Fibroblast of gingiva (primary cell): ENCODE measurements around the gene MAP4.

Experiments
- DNase-seq: peaks from one replicate; pipeline ENCODE4 v3.0.0-alpha.2; 2011; ENCODE audit warnings: low read depth

Gene MAP4

DNA sequence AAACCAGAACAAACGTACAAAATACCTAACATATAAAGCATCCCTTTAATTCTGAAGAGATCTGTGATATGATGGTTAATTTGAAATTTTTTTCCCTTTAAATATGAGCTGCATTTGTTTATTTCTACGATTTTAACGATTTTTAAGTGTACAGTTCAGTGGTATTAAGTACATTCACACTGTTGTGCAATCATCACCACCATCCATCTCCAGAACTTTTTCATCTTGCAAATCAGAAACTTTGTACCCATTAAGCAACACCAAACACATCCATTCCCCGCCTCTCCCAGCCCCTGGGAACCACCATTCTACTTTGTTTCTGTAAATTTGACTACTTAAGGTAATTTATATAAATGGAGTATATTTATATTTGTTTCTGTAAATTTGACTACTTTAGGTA lies 51.5 kb downstream of the MAP4 start:
- no peak for DNase-seq

DNA sequence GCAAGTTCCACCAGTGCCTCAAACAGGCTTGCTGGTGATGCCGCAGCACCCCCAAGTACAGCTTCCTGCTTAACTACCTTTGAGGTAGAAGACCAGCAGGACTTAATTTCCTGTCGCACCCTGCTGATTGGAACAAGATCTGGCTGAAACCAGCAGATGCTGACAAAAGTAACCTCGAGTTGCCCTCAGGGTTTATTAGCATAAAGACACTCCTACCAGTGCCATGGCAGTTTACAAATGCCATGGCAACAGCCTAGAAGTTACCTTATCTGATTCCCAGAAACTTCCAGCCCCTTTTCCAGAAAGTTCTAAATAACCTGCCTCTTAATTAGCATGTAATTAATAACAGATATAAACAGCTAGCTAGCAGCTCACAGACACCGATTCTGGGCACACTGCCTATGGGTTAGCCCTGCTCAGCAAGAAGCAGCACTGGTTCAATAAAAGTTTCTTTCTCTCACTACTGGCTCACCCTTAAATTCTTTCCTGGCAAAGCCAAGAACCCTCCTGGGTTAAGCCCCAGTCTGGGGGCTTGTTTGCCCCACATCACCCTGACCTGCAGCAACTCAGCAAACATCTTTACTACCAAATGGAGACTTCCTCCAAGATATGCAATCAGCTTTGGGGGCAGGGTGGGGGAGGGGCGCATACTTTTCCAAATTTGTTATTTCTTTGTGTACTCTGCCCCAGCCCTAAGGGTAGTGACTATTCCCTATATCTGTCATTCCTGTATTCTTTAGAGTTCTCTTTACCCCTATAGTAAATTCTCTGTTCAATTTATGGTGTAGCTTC lies 54.2 kb downstream of the MAP4 start:
- peak; percentile 25 for DNase-seq

DNA sequence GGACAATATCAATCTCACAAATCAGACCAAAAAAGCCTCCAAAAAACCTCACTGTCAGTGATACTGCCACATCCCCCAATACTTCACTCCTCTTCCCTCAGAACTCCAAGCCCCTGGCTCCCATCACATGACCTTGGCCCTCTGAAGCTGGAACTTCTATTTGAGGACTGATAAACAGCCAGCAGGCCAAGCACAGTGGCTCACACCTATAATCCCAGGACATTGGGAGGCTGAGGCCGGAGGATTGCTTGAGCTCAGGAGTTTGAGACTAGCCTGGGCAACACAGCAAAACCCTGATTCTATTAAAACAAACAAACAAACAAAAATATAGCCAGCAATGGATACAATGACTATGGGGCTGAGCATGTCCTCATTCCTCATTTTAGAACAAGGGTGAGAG lies 55.2 kb downstream of the MAP4 start:
- DNase-seq: no peak

DNA sequence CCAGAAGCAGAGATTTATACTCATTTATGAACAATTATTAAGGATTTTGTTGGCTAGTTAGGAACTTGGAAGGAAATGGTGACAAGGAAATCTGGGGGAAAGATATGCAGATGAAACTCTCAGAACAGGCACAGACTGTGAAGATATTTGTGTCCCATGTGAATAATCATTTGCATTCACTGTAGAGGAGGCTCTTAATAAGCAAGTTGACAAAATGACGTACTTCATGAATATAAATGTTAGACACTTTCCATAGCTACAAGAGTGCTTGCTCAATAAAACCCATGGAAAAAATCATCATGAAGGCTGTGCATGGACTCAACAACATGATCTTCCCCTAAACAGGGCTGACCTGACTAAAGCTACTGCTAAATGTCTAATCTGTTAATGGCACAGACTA lies 59.7 kb downstream of the MAP4 start:
- DNase-seq: no peak

DNA sequence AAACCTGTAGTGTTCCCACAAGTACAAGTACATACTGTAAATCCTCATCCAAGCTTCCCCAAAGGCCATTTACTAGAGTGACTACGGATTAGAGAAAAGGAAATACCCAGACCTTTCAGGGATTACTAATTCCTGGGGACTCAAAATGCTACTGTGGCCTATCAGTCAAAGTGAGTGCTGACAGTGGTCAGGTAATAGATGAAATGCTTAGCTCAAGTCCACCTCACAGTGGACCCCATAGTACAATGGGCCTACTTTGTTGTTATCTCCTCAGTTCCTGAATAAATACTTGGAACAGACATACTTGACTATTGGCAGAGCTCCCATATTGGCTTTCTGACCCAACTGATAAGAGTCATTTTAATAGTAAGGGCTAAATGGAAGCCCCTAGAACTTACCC lies 61.6 kb downstream of the MAP4 start:
- no peak for DNase-seq

DNA sequence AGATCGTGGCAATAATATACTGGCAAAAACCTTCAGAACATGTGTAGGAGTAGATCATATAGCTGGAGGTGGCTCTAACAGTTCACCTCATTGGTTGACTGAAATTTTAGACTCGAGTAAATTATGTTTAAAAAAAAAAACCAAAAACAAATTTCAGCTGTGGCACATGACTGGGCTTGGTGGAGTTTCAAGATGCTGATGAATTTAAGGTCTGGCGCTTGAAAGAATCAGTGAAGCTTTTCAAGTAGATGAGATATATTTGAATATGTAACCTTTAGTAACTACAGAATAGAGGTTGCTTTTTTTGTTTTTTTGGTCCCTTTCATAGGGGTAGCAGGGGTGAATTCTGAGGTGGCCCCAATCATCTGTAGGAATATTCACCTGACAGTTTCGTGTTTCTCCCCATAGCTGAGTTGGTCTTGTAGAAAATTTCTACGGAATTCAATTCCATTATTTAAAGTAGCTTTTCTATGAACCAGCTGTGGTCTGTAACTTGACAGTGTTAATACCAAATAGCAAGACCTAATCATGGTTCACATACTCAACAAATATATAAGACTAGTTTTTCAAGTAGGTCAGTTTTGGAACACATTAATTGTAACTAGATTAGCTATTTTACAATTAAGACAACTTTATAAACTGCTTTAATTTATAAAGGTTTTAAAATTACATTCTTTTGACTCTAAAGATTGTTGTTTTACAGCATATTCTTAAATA lies 65.6 kb downstream of the MAP4 start:
- no peak for DNase-seq

DNA sequence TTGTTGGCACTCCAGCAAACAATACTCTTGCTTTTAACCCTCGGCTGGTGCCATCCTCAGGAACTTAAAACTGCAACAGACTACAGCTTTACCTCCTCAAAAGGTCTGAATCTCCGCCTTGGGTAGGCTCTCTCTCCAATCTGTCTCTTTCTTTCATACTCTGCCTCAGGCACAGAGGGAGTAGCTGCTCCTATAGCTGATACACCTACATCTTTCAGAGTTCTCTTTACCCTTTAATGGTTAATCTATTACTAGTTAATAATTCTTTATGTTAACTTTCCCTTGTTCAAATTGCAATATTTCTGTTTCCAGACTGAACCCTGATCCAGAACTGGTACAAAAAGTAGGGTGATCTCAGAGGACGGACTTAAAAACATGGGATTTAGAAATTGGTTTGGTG lies 66.2 kb downstream of the MAP4 start:
- no peak for DNase-seq

DNA sequence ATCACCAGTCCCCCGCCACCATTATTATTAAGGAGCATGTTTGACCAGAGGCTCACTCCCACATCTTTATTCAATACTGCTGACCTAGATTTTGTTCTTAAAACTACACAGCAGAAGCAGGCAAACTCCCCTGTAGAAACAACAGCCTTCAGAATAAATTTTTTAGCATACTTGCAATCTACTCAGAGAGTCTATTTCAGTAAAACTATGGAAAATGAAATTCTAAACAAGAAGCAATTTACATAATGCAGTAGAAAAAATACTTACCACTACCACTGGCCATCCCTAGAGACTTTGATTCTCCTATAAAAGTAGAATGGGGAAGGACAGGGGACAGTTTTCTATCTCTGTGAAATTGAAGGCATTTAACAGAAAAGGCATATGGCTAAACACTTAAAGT lies 76.0 kb downstream of the MAP4 start:
- DNase-seq: no peak

DNA sequence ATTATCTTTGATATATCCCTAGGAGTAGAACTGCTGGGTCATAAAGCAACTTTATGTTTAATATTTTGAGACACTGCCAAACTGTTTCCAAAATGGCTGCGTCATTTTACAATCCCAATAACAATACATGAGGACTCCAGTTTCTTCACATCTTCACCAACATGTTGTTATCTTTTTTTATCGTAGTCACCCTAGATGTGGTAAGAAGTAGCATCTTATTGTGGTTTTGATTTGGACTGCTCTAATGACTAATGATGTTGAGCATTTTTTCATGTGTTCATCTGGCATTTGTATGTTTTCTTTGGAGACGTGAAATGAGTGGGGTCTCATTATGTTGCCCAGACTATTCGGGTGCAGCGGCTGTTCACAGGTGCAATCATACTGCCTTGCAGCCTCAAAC lies 83.8 kb downstream of the MAP4 start:
- no peak for DNase-seq

DNA sequence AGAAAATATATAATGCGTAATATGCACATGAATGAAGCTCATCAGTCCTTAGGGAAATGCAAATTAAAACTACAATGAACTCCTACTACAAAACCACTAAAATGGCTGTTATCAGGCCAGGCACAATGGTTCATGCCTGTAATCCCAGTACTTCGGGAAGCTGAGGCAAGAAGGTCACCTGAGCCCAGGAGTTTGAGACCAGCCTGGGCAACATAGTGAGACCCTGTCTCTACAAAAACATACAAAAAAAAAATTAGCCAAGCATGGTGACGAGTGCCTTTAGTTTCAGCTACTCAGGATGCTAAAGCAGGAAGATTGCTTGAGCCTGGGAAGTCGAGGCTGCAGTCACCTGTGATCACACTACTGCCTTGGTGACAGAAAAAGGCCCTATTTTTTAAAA lies 85.2 kb downstream of the MAP4 start:
- DNase-seq: no peak

DNA sequence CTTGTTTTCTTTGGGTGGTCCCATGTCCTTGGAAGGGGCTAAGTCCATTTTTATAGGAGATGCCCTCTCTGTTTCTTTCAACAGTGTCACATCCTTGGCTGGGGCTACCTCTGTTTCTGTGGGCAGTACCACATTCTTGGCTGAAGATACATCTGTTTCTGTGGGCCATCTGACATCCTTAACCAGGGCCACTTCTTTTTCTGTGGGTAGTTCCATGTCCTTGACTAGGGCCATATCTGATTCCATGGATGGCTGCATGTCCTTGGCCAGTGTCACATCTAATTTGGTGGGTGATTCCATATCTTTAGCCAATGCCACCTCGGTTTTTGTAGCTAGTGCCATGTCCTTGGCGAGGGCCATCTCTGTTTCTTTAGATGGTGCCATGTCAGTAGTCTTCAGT lies 99.5 kb downstream of the MAP4 start:
- no peak for DNase-seq

DNA sequence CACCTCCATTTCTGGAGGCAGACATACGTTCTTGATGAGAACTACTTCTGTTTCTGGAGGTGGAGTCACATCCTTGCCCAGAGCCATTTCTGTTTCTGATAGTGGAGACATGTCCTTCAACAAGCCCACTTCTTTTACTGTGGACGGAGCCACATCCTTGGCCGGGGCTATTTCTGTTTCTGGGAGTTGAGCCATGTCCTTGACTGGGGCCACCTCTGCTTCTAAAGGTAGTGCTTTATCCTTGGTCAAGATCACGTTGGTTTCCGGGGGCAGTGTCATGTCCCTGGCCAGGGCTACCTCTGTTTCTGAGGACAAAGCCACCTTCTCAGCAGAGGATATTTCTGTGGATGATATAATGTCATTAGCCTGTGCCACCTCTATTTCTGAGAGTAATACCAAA lies 100.0 kb downstream of the MAP4 start:
- DNase-seq: no peak

DNA sequence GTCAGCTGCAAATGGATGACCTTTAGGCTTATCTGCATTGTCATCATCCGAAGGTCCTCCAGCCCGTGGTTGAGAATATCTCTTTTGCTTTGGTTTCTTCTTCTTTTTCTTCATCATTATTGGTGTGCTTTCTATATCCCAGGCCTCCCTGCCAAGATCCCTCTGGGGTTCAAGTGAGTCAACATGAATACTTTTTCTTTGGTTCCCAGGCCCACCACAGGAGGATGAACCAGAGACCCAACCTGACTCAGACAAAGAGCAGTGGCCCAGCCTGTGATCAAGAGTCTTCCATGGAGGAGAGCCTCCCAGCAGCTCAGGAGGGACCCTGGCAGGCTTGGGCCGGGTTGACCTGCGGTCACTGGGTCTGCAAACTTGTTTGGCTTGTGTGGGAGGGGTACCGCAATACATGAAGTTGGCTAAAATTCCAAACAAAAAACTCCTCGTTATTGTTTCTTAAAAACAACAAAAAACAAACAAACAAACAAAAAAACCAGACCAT lies 104.2 kb downstream of the MAP4 start:
- no peak for DNase-seq

DNA sequence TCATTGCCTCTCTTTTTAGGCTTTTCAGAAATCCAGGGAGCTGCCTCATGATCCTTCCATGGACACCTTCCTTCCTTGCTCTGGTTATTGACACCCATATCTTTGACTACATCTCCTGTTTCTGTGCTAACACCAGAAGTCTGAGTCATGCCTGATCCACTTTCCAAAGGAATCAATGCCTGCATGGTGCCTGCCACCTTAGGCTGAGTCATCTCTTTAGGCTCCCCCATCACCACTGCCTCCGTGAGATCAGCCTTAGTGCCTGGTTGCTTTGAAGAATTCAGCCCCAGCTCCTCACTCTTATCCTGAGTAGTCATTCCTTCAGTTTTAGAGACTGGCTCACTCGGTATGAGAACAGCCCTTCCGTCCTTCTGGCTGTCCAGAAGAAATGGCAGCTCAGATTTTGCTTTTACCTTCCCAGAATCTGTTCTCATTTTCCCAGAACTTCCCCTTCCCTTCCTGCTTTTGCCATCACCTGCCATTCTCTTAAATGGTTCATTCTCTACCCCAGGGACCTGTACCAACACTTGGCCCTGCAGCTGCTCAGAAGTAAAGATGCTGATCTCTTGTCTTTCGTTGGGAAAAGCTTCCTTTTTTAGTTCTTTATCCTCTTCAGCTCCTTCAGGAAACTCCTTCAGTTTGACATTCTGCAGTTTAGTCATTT lies 105.3 kb downstream of the MAP4 start:
- peak; percentile 50 for DNase-seq

DNA sequence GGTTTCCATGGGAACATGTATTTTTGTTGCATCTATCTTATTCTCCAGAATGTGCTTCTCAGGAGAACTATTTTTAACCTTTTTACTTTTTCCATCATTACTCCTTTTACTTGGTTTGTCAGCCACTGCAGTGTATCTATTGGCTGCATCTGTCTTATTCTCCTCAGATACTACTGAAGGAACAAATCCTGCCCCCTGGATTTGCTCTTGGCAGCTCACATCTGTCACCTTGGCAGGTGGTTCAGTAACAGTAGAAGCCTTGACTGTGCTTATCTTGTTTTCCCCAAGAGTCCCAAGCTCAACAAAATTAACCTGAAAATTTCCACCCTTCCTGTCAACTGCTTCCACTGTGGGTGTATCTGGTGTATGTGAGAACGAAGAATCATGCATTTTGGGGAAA lies 106.0 kb downstream of the MAP4 start:
- no peak for DNase-seq

DNA sequence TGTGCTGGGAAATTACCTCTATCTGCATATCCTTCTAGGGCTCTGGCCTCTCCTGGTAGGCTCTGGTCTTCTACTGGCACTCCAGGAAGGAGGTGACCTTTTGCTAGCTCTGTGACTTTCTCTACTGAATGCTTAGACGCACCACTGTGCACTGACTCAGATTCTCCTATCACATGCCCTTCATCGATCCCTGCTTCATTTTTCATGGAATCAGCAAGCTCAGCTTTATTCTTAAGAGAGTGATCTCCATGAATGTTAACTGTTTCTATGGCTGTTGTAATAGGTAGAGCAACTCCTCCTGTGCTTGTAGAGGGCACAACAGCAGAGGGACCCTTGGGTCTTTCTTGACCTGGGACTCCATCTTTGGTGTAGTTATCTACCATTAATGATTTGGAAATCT lies 106.6 kb downstream of the MAP4 start:
- DNase-seq: no peak

DNA sequence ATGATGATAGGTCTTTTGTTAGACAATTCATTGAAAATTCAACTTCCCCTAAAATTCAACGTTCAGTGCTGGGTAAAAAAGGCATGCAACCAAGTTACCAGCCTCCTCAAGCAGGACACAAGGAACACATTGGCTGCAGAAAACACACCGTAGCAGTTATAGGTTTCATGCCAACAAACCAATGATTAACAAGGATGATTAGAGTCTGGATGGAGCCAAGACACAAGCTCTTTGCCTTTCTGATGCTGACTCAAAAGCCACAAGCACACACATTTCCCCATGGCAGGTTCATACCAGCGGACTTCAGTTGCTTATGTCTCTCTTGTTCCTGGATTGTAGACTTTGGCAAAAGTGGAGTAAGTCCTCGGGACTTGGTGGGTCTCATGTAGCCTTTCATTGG lies 107.5 kb downstream of the MAP4 start:
- no peak for DNase-seq

DNA sequence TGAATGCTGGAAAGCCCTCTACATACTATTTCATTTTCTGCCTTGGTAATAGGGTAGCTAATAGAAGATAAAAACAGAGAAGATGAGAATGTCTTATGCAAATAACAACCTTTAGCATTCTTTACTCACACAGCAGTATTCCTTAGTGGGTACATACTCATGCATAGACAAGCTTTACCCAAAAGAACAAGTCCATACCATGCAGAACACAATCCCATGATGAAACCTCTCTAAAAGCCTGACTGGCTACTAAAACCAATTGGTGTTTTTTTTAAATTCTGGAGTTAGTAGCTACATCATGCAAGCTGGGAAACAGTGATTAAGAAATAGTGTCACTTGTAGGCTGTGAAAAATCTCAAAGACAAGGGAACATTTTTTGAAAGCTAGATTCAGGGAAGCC lies 108.4 kb downstream of the MAP4 start:
- no peak for DNase-seq

DNA sequence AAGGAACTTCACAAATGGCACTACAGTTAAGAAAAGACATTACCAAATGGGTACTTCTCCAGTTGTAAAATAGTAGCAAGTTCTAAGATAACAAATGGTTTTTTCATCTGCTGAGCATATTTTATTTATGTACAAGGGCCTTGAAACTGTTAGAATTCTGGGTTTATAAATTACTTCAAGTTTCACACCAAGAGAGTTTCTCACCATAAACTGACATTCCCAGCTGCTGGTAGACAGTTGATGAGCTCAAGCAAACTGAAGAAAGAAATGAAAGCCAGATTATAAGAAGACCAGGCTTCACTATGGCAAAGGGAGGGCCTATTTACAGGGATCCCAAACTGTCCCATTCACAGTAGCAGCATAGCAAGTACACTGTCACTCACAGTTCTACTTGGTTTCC lies 113.5 kb downstream of the MAP4 start:
- DNase-seq: no peak

DNA sequence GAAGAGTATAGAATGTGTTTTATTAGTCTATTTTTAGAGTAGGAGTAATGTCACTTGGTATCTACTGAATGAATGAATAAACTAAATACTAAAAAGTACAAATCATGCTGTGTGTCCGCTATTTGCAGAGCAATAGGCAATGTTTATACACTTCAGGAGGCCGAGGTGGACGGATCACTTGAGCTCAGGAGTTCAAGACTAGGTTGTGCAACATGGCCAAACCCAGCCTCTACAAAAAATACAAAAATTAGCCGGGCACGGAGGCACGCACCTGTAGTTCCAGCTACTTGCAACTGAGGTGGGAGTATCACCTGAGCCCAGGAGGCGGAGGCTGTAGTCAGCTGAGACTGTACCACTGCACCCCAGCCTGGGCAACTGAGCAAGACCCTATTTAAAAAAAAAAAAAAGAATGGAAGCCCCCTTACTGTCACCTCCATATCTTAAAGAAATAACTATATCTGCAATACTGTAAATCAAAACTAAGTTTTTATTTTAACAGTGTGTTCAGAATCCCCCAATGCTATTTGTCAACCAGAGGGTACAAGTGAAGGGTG lies 114.9 kb downstream of the MAP4 start:
- no peak for DNase-seq

DNA sequence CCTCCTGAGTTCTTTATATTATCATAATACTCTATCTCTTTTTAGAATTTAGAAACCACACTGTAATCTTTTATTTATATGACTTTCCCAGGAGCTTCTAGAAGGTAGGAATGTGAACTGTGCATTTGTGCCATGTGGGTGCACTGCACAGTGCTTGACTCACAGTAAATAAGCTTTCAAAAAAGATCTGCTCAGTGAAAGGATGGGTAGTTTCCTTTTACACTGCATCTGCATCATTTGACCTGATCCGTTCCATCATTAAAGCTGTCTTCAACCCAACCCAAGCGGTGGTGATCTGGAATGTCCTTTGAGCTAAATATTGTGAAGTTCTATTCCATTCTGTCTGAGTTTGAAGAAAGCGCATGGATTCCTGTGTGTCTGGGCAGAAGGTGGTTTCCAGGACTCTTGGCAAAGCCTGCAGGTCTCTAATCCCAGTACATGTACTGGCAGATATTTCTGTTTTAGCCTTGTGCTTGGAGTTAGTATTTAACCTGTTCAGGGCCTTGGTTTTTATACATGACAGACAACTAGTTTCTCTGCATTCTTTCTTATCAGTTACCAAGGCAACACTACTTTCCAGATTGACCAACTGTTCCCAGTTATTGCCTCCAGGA lies 116.6 kb downstream of the MAP4 start:
- no peak for DNase-seq

DNA sequence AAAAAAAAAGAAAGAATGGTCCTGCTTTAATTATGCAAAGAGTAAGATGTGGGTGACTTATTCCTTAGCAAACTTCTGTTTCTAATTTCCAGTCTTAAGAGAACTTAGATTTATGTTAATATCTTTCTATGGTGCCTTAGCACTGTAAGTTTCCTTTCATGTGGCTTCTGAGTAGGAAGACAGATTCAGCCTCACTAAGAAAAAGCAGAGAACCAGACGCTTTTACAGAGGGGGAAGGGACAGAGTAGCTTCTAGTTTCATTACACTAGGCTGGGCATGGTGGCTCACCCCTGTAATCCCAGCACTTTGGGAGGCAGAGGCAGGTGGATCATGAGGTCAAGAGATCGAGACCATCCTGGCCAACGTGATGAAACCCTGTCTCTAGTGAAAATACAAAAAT lies 118.3 kb downstream of the MAP4 start:
- no peak for DNase-seq
